K562 (cell line): ENCODE measurements around the gene ATP6V0A4. TPM values are rescaled to one million over a fixed set of nuclear protein-coding genes. Genes with fewer than 3 reads are reported as not detected.

Source experiments
- ATAC-seq: fragments of 200-7000 bp; cut with Tn5 transposase; 3 replicates; pipeline ENCODE4 v1.9.1; 2020; ENCODE audit warnings: moderate library complexity
- BruUV-seq: library from RNA; stranded (reverse); fragments of 400-500 nt; replicated peaks from 2 replicates; lab custom pipeline; 2021; lab: Mats Ljungman, UMichigan
- CTCF ChIA-PET: fragments of 300-600 bp; formaldehyde crosslinking; extraction: SDS; loops from one replicate; lab custom pipeline; 2021; ENCODE audit warnings: low intra/inter-chr PET ratio; lab: Yijun Ruan, JAX
- POLR2A ChIA-PET: fragments of 300-600, 350-650 bp; sonication (Branson Sonifier 250); formaldehyde crosslinking; extraction: SDS; loops from one replicate; lab custom pipeline; 2021; ENCODE audit warnings: antibody characterized with exemption, inconsistent platforms; lab: Yijun Ruan, JAX
- DNase-seq, 4 experiments: peaks; one replicate each; pipeline versions ENCODE4 v3.0.0 to v3.0.0-alpha.2; 2011 to 2018; ENCODE audit warnings: low spot score in 3 of 4, mixed read lengths in 3 of 4; ENCODE audit errors: extremely low read depth in 1 of 4
- FAIRE-seq: peaks from 2 replicates; lab custom pipeline; 2011; peaks lifted over from hg19 to GRCh38; lab: Jason Lieb, UNC
- H2AFZ ChIP-seq: 2 replicates; pipeline ENCODE4 v1.6.0; 2011; ENCODE audit warnings: low read depth, low read length, control low read depth, inconsistent platforms
- H3K27ac ChIP-seq: fragments of 200-600 bp; 3 replicates; pipeline ENCODE4 v1.8.0; 2011; ENCODE audit warnings: low read depth, mild to moderate bottlenecking, control low read depth, inconsistent platforms, low read length, moderate library complexity, mixed read lengths; ENCODE audit errors: extremely low read depth
- H3K27me3 ChIP-seq, 2 experiments: fragments of 300-600 bp in 1 of 2; 2 replicates in 1 of 2; 3 replicates in 1 of 2; pipeline versions ENCODE4 v1.6.0 to v1.8.0; 2011; ENCODE audit warnings: inconsistent platforms in 2 of 2, low read length in 2 of 2, mild to moderate bottlenecking in 1 of 2, mixed read lengths in 1 of 2, moderate library complexity in 1 of 2; ENCODE audit not compliant: control insufficient read depth in 2 of 2, insufficient read depth in 2 of 2
- H3K36me3 ChIP-seq: fragments of 300-600 bp; 3 replicates; pipeline ENCODE4 v1.8.0; 2011; ENCODE audit warnings: mild to moderate bottlenecking, low read length, inconsistent platforms; ENCODE audit not compliant: control insufficient read depth, insufficient read depth
- H3K4me1 ChIP-seq, 2 experiments: fragments of 200-600 bp in 1 of 2; replicated peaks in 1 of 2; 2 replicates in 1 of 2; 3 replicates in 1 of 2; pipeline versions ENCODE4 v1.5.1 to v1.8.0; 2011; ENCODE audit warnings: inconsistent platforms in 2 of 2, low read length in 2 of 2, mild to moderate bottlenecking in 1 of 2, mixed read lengths in 1 of 2, moderate library complexity in 1 of 2; ENCODE audit not compliant: control insufficient read depth in 2 of 2, insufficient read depth in 2 of 2
- H3K4me2 ChIP-seq: 2 replicates; pipeline ENCODE4 v1.6.1; 2011; ENCODE audit warnings: low read length, control low read depth, inconsistent platforms, mixed read lengths; ENCODE audit not compliant: insufficient read depth
- H3K4me3 ChIP-seq: fragments of 200-600 bp; sonication (generic), shearing (Covaris generic); 2 replicates; pipeline ENCODE4 v1.5.1; 2016; ENCODE audit warnings: control low read depth, inconsistent platforms
- H3K79me2 ChIP-seq: fragments of 200-600 bp; 3 replicates; pipeline ENCODE4 v1.8.0; 2011; ENCODE audit warnings: low read length, inconsistent platforms; ENCODE audit not compliant: control insufficient read depth, insufficient read depth
- H3K9ac ChIP-seq, 2 experiments: 2 replicates each; pipeline versions ENCODE4 v1.6.0 to v1.6.1; 2011; ENCODE audit warnings: low read depth in 2 of 2, low read length in 2 of 2, control low read depth in 1 of 2, inconsistent platforms in 1 of 2, mild to moderate bottlenecking in 1 of 2, mixed read lengths in 1 of 2; ENCODE audit not compliant: insufficient read depth in 1 of 2
- H3K9me1 ChIP-seq: one replicate; pipeline ENCODE4 v1.6.0; 2011; ENCODE audit warnings: inconsistent platforms, mild to moderate bottlenecking, low read length, moderate library complexity; ENCODE audit not compliant: control insufficient read depth, insufficient read depth
- H3K9me3 ChIP-seq: replicated peaks from 2 replicates; pipeline ENCODE4 v1.5.1; 2011; ENCODE audit warnings: low read depth, low read length, inconsistent platforms; ENCODE audit not compliant: control insufficient read depth, insufficient read depth
- H4K20me1 ChIP-seq: replicated peaks from 2 replicates; pipeline ENCODE4 v1.6.1; 2011; ENCODE audit warnings: low read length, inconsistent platforms, mixed read lengths; ENCODE audit not compliant: control insufficient read depth, insufficient read depth
- ARID2 ChIP-seq: fragments of 450-650 bp; IDR thresholded peaks from 2 replicates; pipeline ENCODE4 v1.6.1; 2017; ENCODE audit warnings: antibody characterized with exemption, mild to moderate bottlenecking
- BRF1 ChIP-seq: IDR thresholded peaks from 3 replicates; pipeline ENCODE4 v1.6.1; 2011; ENCODE audit warnings: borderline replicate concordance, mild to moderate bottlenecking; ENCODE audit not compliant: insufficient read length; ENCODE audit errors: extremely low read depth
- CUX1 ChIP-seq: fragments of 200-800 bp; sonication (Bioruptor generic); IDR thresholded peaks from 2 replicates; pipeline ENCODE4 v1.6.1; 2016; ENCODE audit warnings: missing genetic modification characterization, missing compliant biosample characterization
- E2F8 ChIP-seq: fragments of 450-650 bp; IDR thresholded peaks from 2 replicates; pipeline ENCODE4 v1.7.1; 2018; ENCODE audit warnings: mild to moderate bottlenecking, low read depth; ENCODE audit not compliant: partially characterized antibody
- HBP1 ChIP-seq: fragments of 450-650 bp; formaldehyde crosslinking; IDR thresholded peaks from 2 replicates; pipeline ENCODE4 v1.4.0; 2022; ENCODE audit warnings: missing genetic modification characterization
- MTA3 ChIP-seq: fragments of 450-650 bp; formaldehyde crosslinking; IDR thresholded peaks from 2 replicates; pipeline ENCODE4 v1.6.1; 2017; ENCODE audit warnings: mild to moderate bottlenecking, borderline replicate concordance
- NFIX ChIP-seq: fragments of 250-450 bp; sonication (Bioruptor Pico); IDR thresholded peaks from 2 replicates; pipeline ENCODE4 v1.4.0; 2020; ENCODE audit warnings: low read depth, mild to moderate bottlenecking, moderate library complexity
- NR4A1 ChIP-seq, 2 experiments: fragments of 250-450 bp in 1 of 2; fragments of 450-650 bp in 1 of 2; sonication (Bioruptor Pico) in 1 of 2; IDR thresholded peaks; 2 replicates each; pipeline versions ENCODE4 v1.4.0 to v1.6.1; 2016 to 2020; ENCODE audit warnings: mild to moderate bottlenecking in 2 of 2, missing compliant biosample characterization in 1 of 2, missing genetic modification characterization in 1 of 2, moderate library complexity in 1 of 2
- STAG1 ChIP-seq: sonication (generic); formaldehyde crosslinking; IDR thresholded peaks from 2 replicates; pipeline ENCODE4 v1.5.0; 2020; ENCODE audit warnings: missing genetic modification reagents, borderline replicate concordance
- TGIF2 ChIP-seq: sonication (generic); formaldehyde crosslinking; IDR thresholded peaks from 2 replicates; pipeline ENCODE4 v1.8.1; 2022; ENCODE audit warnings: mild to moderate bottlenecking, missing genetic modification reagents, moderate library complexity
- ZBTB1 ChIP-seq: sonication (generic); formaldehyde crosslinking; IDR thresholded peaks from 2 replicates; pipeline ENCODE4 v1.8.1; 2023; ENCODE audit warnings: missing genetic modification reagents, low read depth, mild to moderate bottlenecking, borderline replicate concordance
- ZNF282 ChIP-seq: sonication (generic); formaldehyde crosslinking; IDR thresholded peaks from 2 replicates; pipeline ENCODE4 v1.8.1; 2023; ENCODE audit warnings: missing genetic modification reagents
- ZNF586 ChIP-seq: fragments of 450-650 bp; formaldehyde crosslinking; conservative IDR thresholded peaks from 2 replicates; pipeline ENCODE4 v1.4.0; 2020; ENCODE audit warnings: mild to moderate bottlenecking, moderate library complexity
- WGBS: fragments of 100-300 bp; shearing (Covaris generic); methylation state at CpG from one replicate; pipeline ENCODE4 v1.1.6; 2016; ENCODE audit warnings: low coverage, mixed read lengths; ENCODE audit not compliant: insufficient coverage; ENCODE audit errors: missing lambda C conversion rate; 5-methylcytosine and 5-hydroxymethylcytosine counted together
- in situ Hi-C: fragments of 300-500 bp; cut with MboI; formaldehyde crosslinking; loops from 4 replicates; pipeline ENCODE4 v1.15.0; 2018; ENCODE audit warnings: inconsistent platforms, mixed read lengths
- intact Hi-C: fragments of 100-400 bp; cut with micrococcal nuclease; formaldehyde crosslinking; loops from 2 replicates; pipeline ENCODE4 v1.14.2; 2022
- polyA plus RNA-seq, 8 experiments: library from polyadenylated mRNA; depleted of rRNA in 4 of 8; stranded (reverse) in 5 of 8; unstranded in 3 of 8; fragments of >200 nt; fragmentation: Nextera tagmentation in 2 of 8; fragmentation: Illumina TruSeq in 1 of 8; extraction: Ambion mirVana in 2 of 8; extraction: Trizol in 1 of 8; gene quantifications; 2 replicates each; pipeline versions ENCODE4 v1.2.1 to v1.2.3, GENCODE V29; 2011 to 2014; ENCODE audit warnings: inconsistent platforms in 1 of 8, missing spikeins in 1 of 8
- total RNA-seq, 7 experiments: library from RNA; depleted of rRNA in 6 of 7; stranded (reverse); fragments of >200 nt in 6 of 7; fragmentation: Illumina TruSeq in 2 of 7; extraction: Trizol in 2 of 7; gene quantifications; 2 replicates each; pipeline versions ENCODE4 v1.2.1 to v1.2.3, GENCODE V29; 2011 to 2021; ENCODE audit warnings: low replicate concordance in 1 of 7

Gene ATP6V0A4
- total and polyA plus RNA-seq, 9 of the 15 experiments (the other 6 are each of a cell fraction or from before 2014, with no cell fraction given), result 0.03 TPM; not detected in 8

DNA sequence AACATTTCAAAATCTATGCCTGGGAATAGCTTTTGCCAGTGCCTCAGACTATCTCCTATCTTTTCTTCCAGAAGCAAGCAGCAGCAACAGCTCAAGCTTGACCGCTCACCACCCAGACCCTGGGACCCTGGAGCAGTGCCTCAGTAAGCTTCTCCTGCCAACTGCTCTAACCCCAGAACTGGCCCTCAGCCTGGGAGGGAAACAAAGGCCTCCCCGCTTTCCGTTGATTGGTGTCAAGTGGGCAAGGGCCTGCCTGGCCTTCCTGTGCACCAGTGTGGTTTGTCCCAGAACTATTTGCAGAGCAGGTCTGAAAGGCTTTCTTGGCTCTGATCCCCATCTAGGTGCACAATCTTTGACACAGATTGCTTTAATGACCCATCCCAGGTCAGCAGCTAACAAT is 3.3 kb upstream of the ATP6V0A4 start:
- no peak overlapping the region for H3K27ac ChIP-seq
- CTCF ChIA-PET, result no interaction called here
- no peak overlapping the region for H3K4me2 ChIP-seq
- H3K36me3 ChIP-seq, result no peaks in the 10 kb centered on the region
- H2AFZ ChIP-seq, result no peak overlapping the region
- in situ Hi-C loops, result no loop called here
- POLR2A ChIA-PET, result interaction anchor here (0.6 to 1.4 kb wide), 2 partner anchors 18 to 70 kb away, joined by 3 read pairs; no protein-coding TSS in a partner anchor
- no peak overlapping the region for H3K4me3 ChIP-seq
- ATAC-seq (no peak), DNase-seq (no peak), FAIRE-seq (no peak)
- BruUV-seq, result no TSS peak
- intact Hi-C loops, result no loop called here
- WGBS, result 3% methylated on average over 3 of the region's 3 CpGs
- no peaks in the 10 kb centered on the region for H3K4me1 ChIP-seq
- no peaks in the 10 kb centered on the region for H3K79me2 ChIP-seq
- peaks cover 31 to 48% of the 10 kb centered on the region in 2 experiments for H3K27me3 ChIP-seq
- H3K9me1 ChIP-seq, result no peaks in the 10 kb centered on the region
- H4K20me1 ChIP-seq, result no peaks in the 10 kb centered on the region
- H3K9ac ChIP-seq, result no peak overlapping the region
- no peaks in the 10 kb centered on the region for H3K9me3 ChIP-seq
- TF ChIP-seq HBP1 (CRISPR knock-in tag) (no peak), ARID2 (no peak), ZBTB1 (CRISPR knock-in tag) (no peak), ZNF282 (CRISPR knock-in tag) (no peak), NR4A1 (CRISPR knock-in tag; IDR thresholded peaks at IDR 0.05) (no peak), NR4A1 (tag; IDR thresholded peaks at IDR 0.05) (no peak), E2F8 (no peak), BRF1 (no peak), NFIX (CRISPR knock-in tag) (no peak), STAG1 (CRISPR knock-in tag) (no peak), ZNF586 (CRISPR knock-in tag) (no peak), TGIF2 (CRISPR knock-in tag) (no peak), CUX1 (no peak), MTA3 (no peak)
